Left kidney (tissue), 8 donors: ENCODE data around the gene NDUFAF5. TPM values are rescaled to one million over a fixed set of nuclear protein-coding genes. Genes with fewer than 3 reads are reported as not detected.
A peak's percentile ranks its signal among the peaks of the same experiment; 100 is the strongest.
"Not testable (repeated sequence)": the region's sequence is repeated elsewhere in the genome, so short reads cannot be mapped to it uniquely, and the experiment has no call there.

Source experiments
- DNase-seq: peaks from one replicate; pipeline ENCODE4 v3.0.0-alpha.2; 2013
- long read RNA-seq, 8 donors: transcript quantifications; one replicate each; lab custom pipeline, GENCODE V29; 2026
- polyA plus RNA-seq: library from polyadenylated mRNA; unstranded; fragments of 120-200 nt; gene quantifications from one replicate; pipeline ENCODE4 v1.2.1, GENCODE V29; 2013; ENCODE audit not compliant: insufficient read length

NDUFAF5 gene
- polyA plus RNA-seq = 36.8 TPM
- long read RNA-seq, donor 1, full-length matches to known transcripts = 5 of 5 reads
- long read RNA-seq, donor 1, partial matches to known transcripts = 0 of 5 reads
- long read RNA-seq, donor 1, other reads (novel, unspliced or antisense) = 0 of 5 reads
- long read RNA-seq, donor 2, full-length matches to known transcripts = 5 of 5 reads
- long read RNA-seq, donor 2, partial matches to known transcripts = 0 of 5 reads
- long read RNA-seq, donor 2, other reads (novel, unspliced or antisense) = 0 of 5 reads
- long read RNA-seq, donor 3, partial matches to known transcripts = 0 of 1 reads
- long read RNA-seq, donor 3, other reads (novel, unspliced or antisense) = 0 of 1 reads
- long read RNA-seq, donor 4, full-length matches to known transcripts = 1 of 1 reads
- long read RNA-seq, donor 4, partial matches to known transcripts = 0 of 1 reads
- long read RNA-seq, donor 4, other reads (novel, unspliced or antisense) = 0 of 1 reads
- long read RNA-seq, donor 5, full-length matches to known transcripts = 6 of 6 reads
- long read RNA-seq, donor 5, partial matches to known transcripts = 0 of 6 reads
- long read RNA-seq, donor 5, other reads (novel, unspliced or antisense) = 0 of 6 reads
- long read RNA-seq, donor 6, full-length matches to known transcripts = 4 of 4 reads
- long read RNA-seq, donor 6, partial matches to known transcripts = 0 of 4 reads
- long read RNA-seq, donor 6, other reads (novel, unspliced or antisense) = 0 of 4 reads
- long read RNA-seq, donor 7, full-length matches to known transcripts = 8 of 8 reads
- long read RNA-seq, donor 7, partial matches to known transcripts = 0 of 8 reads
- long read RNA-seq, donor 7, other reads (novel, unspliced or antisense) = 0 of 8 reads
- long read RNA-seq, donor 8, full-length matches to known transcripts = 3 of 3 reads
- long read RNA-seq, donor 8, partial matches to known transcripts = 0 of 3 reads
- long read RNA-seq, donor 8, other reads (novel, unspliced or antisense) = 0 of 3 reads

- peak; percentile 97 for DNase-seq
These were observed at the start of gene NDUFAF5, which contains the start of gene ESF1 for GRCh38 chr20:13784893-13785715. Gene NDUFAF5, plus strand, starts transcription at chr20:13785028. Its CDS starts 41 bp downstream, at chr20:13785069. Gene ESF1, minus strand, starts transcription at chr20:13784919. Its CDS starts 1,779 bp downstream, at chr20:13783140.

GRCh38 chr20:13735826-13736225, 49.0 kb upstream of the NDUFAF5 start:
- DNase-seq = no peak

GRCh38 chr20:13736436-13737191, 48.2 kb upstream of the NDUFAF5 start:
- no peak for DNase-seq

- DNase-seq = not testable (repeated sequence)
These were observed 46.6 kb upstream of the NDUFAF5 start for GRCh38 chr20:13738187-13738586.

- no peak for DNase-seq
These were observed 44.8 kb upstream of the NDUFAF5 start for GRCh38 chr20:13739731-13740649.

GRCh38 chr20:13741879-13742278, 42.9 kb upstream of the NDUFAF5 start:
- DNase-seq = no peak

- no peak for DNase-seq
These were observed 40.5 kb upstream of the NDUFAF5 start for GRCh38 chr20:13744352-13744751.

GRCh38 chr20:13745784-13746183, 39.0 kb upstream of the NDUFAF5 start:
- no peak for DNase-seq

- DNase-seq = no peak
These were observed 35.0 kb upstream of the NDUFAF5 start for GRCh38 chr20:13749811-13750210.

- DNase-seq = no peak
These were observed 31.3 kb upstream of the NDUFAF5 start for GRCh38 chr20:13753436-13754036.

- no peak for DNase-seq
These were observed 29.0 kb upstream of the NDUFAF5 start for GRCh38 chr20:13755809-13756208.

- no peak for DNase-seq
These were observed 28.3 kb upstream of the NDUFAF5 start for GRCh38 chr20:13756551-13756950.

- DNase-seq = no peak
These were observed 25.9 kb upstream of the NDUFAF5 start for GRCh38 chr20:13758884-13759283.

- not testable (repeated sequence) for DNase-seq
These were observed 24.3 kb upstream of the NDUFAF5 start for GRCh38 chr20:13760451-13760946.

- DNase-seq = no peak
These were observed 19.5 kb upstream of the NDUFAF5 start for GRCh38 chr20:13765299-13765698.

GRCh38 chr20:13765868-13766416, 18.9 kb upstream of the NDUFAF5 start:
- DNase-seq = no peak

- DNase-seq = no peak
These were observed 14.7 kb upstream of the NDUFAF5 start for GRCh38 chr20:13770141-13770540.

- DNase-seq = peak; percentile 10
These were observed 12.9 kb upstream of the NDUFAF5 start for GRCh38 chr20:13771853-13772453.
